Memory B cell (primary cell): ENCODE data around the gene ISLR2.

ENCODE experiments used
- ATAC-seq: fragments of 150-1000 bp; cut with Tn5 transposase; 2 replicates; pipeline ENCODE4 v1.10.0; 2021; ENCODE audit warnings: low read depth, mild to moderate bottlenecking, moderate library complexity
- DNase-seq, 2 donors: peaks; one replicate each; pipeline ENCODE4 v3.0.0; 2022; ENCODE audit warnings: low spot score in 2 of 2
- H3K27ac Mint-ChIP-seq: one replicate; pipeline ENCODE4 v1.8.0; 2022; ENCODE audit warnings: mild to moderate bottlenecking, moderate library complexity, mixed read lengths
- H3K27me3 Mint-ChIP-seq: one replicate; pipeline ENCODE4 v1.8.0; 2022; ENCODE audit warnings: mixed read lengths
- H3K36me3 Mint-ChIP-seq: one replicate; pipeline ENCODE4 v1.8.0; 2022; ENCODE audit warnings: mild to moderate bottlenecking, mixed read lengths
- H3K4me1 Mint-ChIP-seq: one replicate; pipeline ENCODE4 v1.8.0; 2022; ENCODE audit warnings: mixed read lengths
- H3K4me3 Mint-ChIP-seq: one replicate; pipeline ENCODE4 v1.8.0; 2022; ENCODE audit warnings: mild to moderate bottlenecking, moderate library complexity, mixed read lengths
- H3K9me3 Mint-ChIP-seq: one replicate; pipeline ENCODE4 v1.8.0; 2022; ENCODE audit warnings: mixed read lengths

ISLR2 gene

GRCh38 chr15:74134387-74135027 is 4.1 kb downstream of the ISLR2 start:
- Mint-ChIP-seq H3K27ac (no peak overlapping the region), H3K9me3 (no peaks in the 10 kb centered on the region), H3K27me3 (peaks cover 45% of the 10 kb centered on the region), H3K36me3 (peaks cover 2% of the 10 kb centered on the region), H3K4me1 (peaks cover 21% of the 10 kb centered on the region), H3K4me3 (peak overlapping the region; percentile 29)
- DNase-seq (peak in 1 of 2 donors; percentile 54), ATAC-seq (no peak)

- no peak overlapping the region for H3K27ac Mint-ChIP-seq
- no peak for DNase-seq
- no peaks in the 10 kb centered on the region for H3K9me3 Mint-ChIP-seq
- H3K4me3 Mint-ChIP-seq, result peak overlapping the region; percentile 29
- H3K27me3 Mint-ChIP-seq, result peaks cover 42% of the 10 kb centered on the region
- H3K4me1 Mint-ChIP-seq, result peaks cover 17% of the 10 kb centered on the region
- peaks cover 2% of the 10 kb centered on the region for H3K36me3 Mint-ChIP-seq
- no peak for ATAC-seq
Measured at GRCh38 chr15:74135041-74135565, 4.7 kb downstream of the ISLR2 start.

- ATAC-seq, result no peak
- Mint-ChIP-seq H3K36me3 (peaks cover 2% of the 10 kb centered on the region), H3K27ac (no peak overlapping the region), H3K4me1 (peaks cover 13% of the 10 kb centered on the region), H3K4me3 (peak overlapping the region; percentile 70), H3K9me3 (no peaks in the 10 kb centered on the region), H3K27me3 (peaks cover 32% of the 10 kb centered on the region)
- DNase-seq, result no peak
Measured at GRCh38 chr15:74136540-74136813, 6.1 kb downstream of the ISLR2 start.

GRCh38 chr15:74136814-74137536 is 6.6 kb downstream of the ISLR2 start:
- no peak for ATAC-seq
- Mint-ChIP-seq H3K27me3 (peaks cover 28% of the 10 kb centered on the region), H3K9me3 (no peaks in the 10 kb centered on the region), H3K4me1 (peaks cover 10% of the 10 kb centered on the region), H3K4me3 (peak overlapping the region; percentile 70), H3K36me3 (no peaks in the 10 kb centered on the region), H3K27ac (no peak overlapping the region)
- DNase-seq, result no peak

- no peak overlapping the region for H3K27ac Mint-ChIP-seq
- H3K9me3 Mint-ChIP-seq, result no peaks in the 10 kb centered on the region
- no peaks in the 10 kb centered on the region for H3K36me3 Mint-ChIP-seq
- no peak overlapping the region for H3K4me3 Mint-ChIP-seq
- H3K4me1 Mint-ChIP-seq, result peaks cover 8% of the 10 kb centered on the region
- DNase-seq, result no peak
- ATAC-seq, result no peak
- peaks cover 27% of the 10 kb centered on the region for H3K27me3 Mint-ChIP-seq
Measured at GRCh38 chr15:74137537-74137894, 7.1 kb downstream of the ISLR2 start.

GRCh38 chr15:74138642-74139041 is 8.3 kb downstream of the ISLR2 start:
- peaks cover 24% of the 10 kb centered on the region for H3K27me3 Mint-ChIP-seq
- H3K27ac Mint-ChIP-seq, result no peak overlapping the region

GRCh38 chr15:74141591-74141990 is 11.2 kb downstream of the ISLR2 start:
- Mint-ChIP-seq H3K9me3 (no peaks in the 10 kb centered on the region), H3K4me1 (peaks cover 5% of the 10 kb centered on the region), H3K27me3 (peaks cover 25% of the 10 kb centered on the region), H3K36me3 (no peaks in the 10 kb centered on the region), H3K4me3 (no peak overlapping the region), H3K27ac (no peak overlapping the region)
- ATAC-seq, result no peak
- DNase-seq, result no peak

More at GRCh38 chr15:74138642-74139041, 8.3 kb downstream of the ISLR2 start:
- Mint-ChIP-seq H3K36me3 (no peaks in the 10 kb centered on the region), H3K4me1 (peaks cover 8% of the 10 kb centered on the region), H3K4me3 (no peak overlapping the region), H3K9me3 (no peaks in the 10 kb centered on the region)
- ATAC-seq (no peak), DNase-seq (no peak)

- H3K4me3 Mint-ChIP-seq, result no peak overlapping the region
Measured at GRCh38 chr15:74144153-74144775, 13.9 kb downstream of the ISLR2 start.

GRCh38 chr15:74146277-74146800 is 16.0 kb downstream of the ISLR2 start:
- no peak for DNase-seq
- H3K4me1 Mint-ChIP-seq, result no peaks in the 10 kb centered on the region
- peaks cover 9% of the 10 kb centered on the region for H3K27me3 Mint-ChIP-seq
- no peaks in the 10 kb centered on the region for H3K36me3 Mint-ChIP-seq
- peaks cover 2% of the 10 kb centered on the region for H3K9me3 Mint-ChIP-seq
- H3K4me3 Mint-ChIP-seq, result no peak overlapping the region
- no peak for ATAC-seq
- no peak overlapping the region for H3K27ac Mint-ChIP-seq

More at GRCh38 chr15:74144153-74144775, 13.9 kb downstream of the ISLR2 start:
- peaks cover 2% of the 10 kb centered on the region for H3K9me3 Mint-ChIP-seq
- no peaks in the 10 kb centered on the region for H3K36me3 Mint-ChIP-seq
- DNase-seq (no peak), ATAC-seq (no peak)
- peaks cover 11% of the 10 kb centered on the region for H3K27me3 Mint-ChIP-seq
- H3K4me1 Mint-ChIP-seq, result no peaks in the 10 kb centered on the region
- H3K27ac Mint-ChIP-seq, result no peak overlapping the region

GRCh38 chr15:74147051-74147450 is 16.7 kb downstream of the ISLR2 start:
- Mint-ChIP-seq H3K4me3 (no peak overlapping the region), H3K9me3 (peaks cover 2% of the 10 kb centered on the region), H3K27me3 (peaks cover 9% of the 10 kb centered on the region), H3K27ac (no peak overlapping the region), H3K4me1 (no peaks in the 10 kb centered on the region), H3K36me3 (no peaks in the 10 kb centered on the region)
- ATAC-seq (no peak), DNase-seq (no peak)

GRCh38 chr15:74155766-74156417 is 25.5 kb downstream of the ISLR2 start:
- DNase-seq (no peak), ATAC-seq (no peak)
- no peaks in the 10 kb centered on the region for H3K36me3 Mint-ChIP-seq
- H3K9me3 Mint-ChIP-seq, result no peaks in the 10 kb centered on the region
- H3K27me3 Mint-ChIP-seq, result peaks cover 14% of the 10 kb centered on the region
- no peak overlapping the region for H3K27ac Mint-ChIP-seq
- H3K4me3 Mint-ChIP-seq, result no peak overlapping the region
- H3K4me1 Mint-ChIP-seq, result peaks cover 10% of the 10 kb centered on the region

GRCh38 chr15:74156678-74157411 is 26.5 kb downstream of the ISLR2 start:
- DNase-seq, result no peak
- no peak overlapping the region for H3K4me3 Mint-ChIP-seq
- peaks cover 10% of the 10 kb centered on the region for H3K4me1 Mint-ChIP-seq
- no peak for ATAC-seq
- H3K36me3 Mint-ChIP-seq, result no peaks in the 10 kb centered on the region
- peaks cover 12% of the 10 kb centered on the region for H3K27me3 Mint-ChIP-seq
- H3K9me3 Mint-ChIP-seq, result no peaks in the 10 kb centered on the region
- no peak overlapping the region for H3K27ac Mint-ChIP-seq
